SK-MEL-5 (cell line): Measurements from ENCODE around the gene PCBP3. TPM values are rescaled to one million over a fixed set of nuclear protein-coding genes. Genes with fewer than 3 reads are reported as not detected.
"Not testable (repeated sequence)": the region's sequence is repeated elsewhere in the genome, so short reads cannot be mapped to it uniquely, and the experiment has no call there.

Source experiments
- DNase-seq: peaks from one replicate; pipeline ENCODE4 v3.0.0-alpha.2; 2016; ENCODE audit warnings: low read depth, low spot score
- in situ Hi-C: cut with HindIII; loops from 2 replicates; pipeline ENCODE4 v1.10.0; 2016; ENCODE audit warnings: low sequenced_read_pairs, high pct_unique_total_duplicates, low pct_unique_long_range_greater_than_20kb
- total RNA-seq: library from RNA; depleted of rRNA; stranded (reverse); fragments of >200 nt; shearing (Covaris generic); gene quantifications from 2 replicates; pipeline ENCODE4 v1.2.3, GENCODE V29; 2014

The PCBP3 gene
- total RNA-seq, 1 experiment from 2014 or later: not detected

GRCh38 chr21:45611296-45611695, 32.2 kb upstream of the PCBP3 start:
- no peak for DNase-seq
- in situ Hi-C loops: no loop called here

GRCh38 chr21:45611939-45612664, 31.4 kb upstream of the PCBP3 start:
- in situ Hi-C loops: no loop called here
- DNase-seq: no peak

- in situ Hi-C loops, DNase-seq: not testable (repeated sequence)
Measured at GRCh38 chr21:45612665-45613019, 30.9 kb upstream of the PCBP3 start.

DNA sequence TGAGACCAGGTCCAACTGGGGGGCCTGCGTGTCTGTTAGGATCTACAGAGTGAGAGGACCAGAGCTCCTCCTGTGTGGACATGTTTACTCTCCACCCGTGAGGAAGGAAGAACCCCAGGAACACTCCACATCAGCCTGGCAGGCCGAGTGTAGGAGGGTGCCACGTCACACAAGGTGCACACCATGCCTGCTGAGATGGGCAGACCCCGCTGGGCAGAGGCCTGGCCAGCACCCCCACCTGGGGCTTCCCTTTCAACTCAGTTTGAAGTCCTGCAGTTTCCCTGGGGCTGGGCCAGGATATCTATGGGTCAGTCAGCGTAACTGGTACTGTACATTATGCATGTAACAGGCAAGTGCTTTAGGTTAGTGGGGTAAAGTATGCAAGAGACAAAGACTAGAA, 30.1 kb upstream of the PCBP3 start:
- no peak for DNase-seq
- in situ Hi-C loops: no loop called here

DNA sequence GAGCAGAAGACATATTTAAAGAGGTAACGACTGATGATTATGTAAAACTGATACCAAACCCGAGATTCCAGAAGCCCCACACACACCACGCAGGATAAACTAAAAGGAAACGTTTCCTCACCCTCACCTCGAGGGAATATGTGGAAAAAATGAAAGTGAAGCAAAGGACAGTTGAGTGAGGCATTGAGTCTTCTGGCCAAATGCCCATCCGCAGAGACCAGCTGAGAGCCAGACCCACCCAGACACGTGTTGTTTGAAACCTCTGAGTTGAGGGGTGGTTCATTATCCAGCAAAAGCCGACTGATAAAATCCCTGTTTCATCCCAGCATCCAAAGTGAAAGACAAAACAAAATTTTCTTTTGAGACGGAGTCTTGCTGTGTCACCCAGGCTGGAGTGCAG, 29.6 kb upstream of the PCBP3 start:
- no peak for DNase-seq
- in situ Hi-C loops: no loop called here

- in situ Hi-C loops: no loop called here
- DNase-seq: no peak
Measured at GRCh38 chr21:45615145-45615711, 28.3 kb upstream of the PCBP3 start.

- no peak for DNase-seq
- in situ Hi-C loops: no loop called here
Measured at GRCh38 chr21:45617021-45617921, 26.3 kb upstream of the PCBP3 start.

GRCh38 chr21:45618287-45618686, 25.2 kb upstream of the PCBP3 start:
- no peak for DNase-seq
- in situ Hi-C loops: no loop called here

DNA sequence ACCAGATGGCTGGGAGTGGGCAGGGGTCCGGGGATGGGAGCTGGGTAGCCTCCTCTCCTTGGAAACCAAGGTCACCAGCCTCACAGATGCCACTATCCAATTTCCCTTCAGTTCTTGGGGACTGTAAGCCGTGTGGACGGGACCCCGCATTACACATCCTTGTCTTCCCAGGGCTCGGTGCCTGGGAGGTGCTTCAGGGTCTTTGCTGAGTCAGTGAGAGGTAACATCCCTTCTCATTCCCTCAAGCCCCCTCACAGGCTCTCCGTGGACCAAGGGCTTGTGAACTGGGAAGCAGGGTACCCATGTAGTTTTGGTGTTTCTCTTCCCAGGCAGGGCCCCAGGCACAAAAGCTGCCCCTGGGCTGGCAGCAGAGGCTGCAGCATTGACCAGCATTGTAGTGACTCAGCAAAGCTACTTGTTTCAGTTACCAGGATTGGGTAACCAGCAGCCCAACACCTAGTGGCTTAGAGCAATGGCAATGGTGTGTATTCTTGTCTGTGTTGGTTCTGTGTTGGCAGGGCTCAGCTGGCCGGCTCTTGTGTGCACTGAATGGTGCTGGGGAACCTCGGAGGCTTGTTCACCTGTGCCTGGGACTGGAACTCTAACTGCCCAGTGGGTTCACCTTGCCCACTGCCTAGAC, 24.6 kb upstream of the PCBP3 start:
- in situ Hi-C loops: no loop called here
- DNase-seq: no peak

GRCh38 chr21:45620201-45620923, 23.2 kb upstream of the PCBP3 start:
- in situ Hi-C loops: no loop called here
- no peak for DNase-seq

DNA sequence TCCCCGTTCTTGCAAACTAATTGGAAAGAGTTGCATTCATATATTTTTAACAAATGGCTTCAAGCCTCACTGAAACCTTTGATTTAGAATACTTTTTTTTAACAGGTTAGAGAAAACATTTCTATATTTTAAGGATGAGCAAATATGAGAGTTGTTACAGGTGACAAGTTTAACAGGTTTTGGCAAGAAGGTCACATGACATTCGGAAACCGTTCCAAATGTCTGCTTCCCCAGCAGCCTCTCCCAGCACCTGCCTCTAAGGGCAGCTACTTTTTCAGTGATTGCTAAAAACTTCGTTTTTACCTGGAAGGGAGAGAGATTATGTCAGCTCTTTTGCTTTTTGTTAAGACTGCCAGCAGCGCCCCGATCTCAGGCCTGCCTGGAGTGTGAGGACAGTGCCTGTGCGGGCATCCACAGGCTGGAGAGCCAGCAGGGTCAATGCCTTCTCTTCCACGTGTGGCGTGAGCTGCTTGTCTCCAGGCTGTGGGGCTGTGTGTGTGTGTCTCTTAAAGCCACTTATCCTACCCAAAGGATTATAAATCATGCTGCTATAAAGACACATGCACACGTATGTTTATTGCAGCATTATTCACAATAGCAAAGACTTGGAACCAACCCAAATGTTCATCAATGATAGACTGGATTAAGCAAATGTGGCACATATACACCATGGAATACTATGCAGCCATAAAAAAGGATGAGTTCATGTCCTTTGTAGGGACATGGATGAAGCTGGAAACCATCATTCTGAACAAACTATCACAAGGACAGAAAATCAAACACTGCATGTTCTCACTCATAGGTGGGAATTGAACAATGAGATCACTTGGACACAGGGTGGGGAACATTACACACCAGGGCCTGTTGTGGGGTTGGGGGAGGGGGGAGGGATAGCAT, 21.8 kb upstream of the PCBP3 start:
- in situ Hi-C loops, DNase-seq: not testable (repeated sequence)

DNA sequence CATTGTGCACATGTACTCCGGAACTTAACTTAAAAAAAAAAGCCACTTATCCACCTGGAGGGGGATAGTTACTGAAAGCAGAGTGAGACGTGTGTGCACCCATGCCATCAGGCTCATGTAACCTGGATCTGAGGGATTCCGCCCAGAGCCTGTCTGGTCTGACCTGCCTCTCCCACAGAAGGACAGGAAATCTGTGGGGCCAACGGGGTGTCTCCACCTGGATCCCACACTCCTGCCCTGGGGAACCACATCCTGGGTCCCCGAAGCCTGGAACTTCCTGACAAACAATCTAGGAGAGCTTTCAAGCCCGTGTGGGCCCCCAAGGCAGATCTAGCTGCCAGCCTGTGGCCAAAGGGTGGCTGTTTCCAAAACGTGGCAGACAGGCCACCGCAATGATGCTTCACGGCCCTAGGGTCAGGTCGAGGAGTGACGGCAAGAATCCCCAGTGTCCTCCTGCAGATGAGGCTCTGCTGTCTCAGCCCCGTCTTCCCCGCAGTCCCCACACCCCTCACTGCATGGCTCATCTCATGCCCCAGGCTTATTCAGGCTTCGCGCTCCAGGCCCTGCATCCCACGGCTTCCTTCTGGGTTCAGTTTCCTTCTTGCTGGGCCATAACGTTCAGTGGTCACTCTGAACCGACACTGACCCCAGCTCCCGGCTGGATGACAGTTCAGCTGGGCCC, 21.0 kb upstream of the PCBP3 start:
- DNase-seq: no peak
- in situ Hi-C loops: no loop called here

GRCh38 chr21:45623436-45623835, 20.1 kb upstream of the PCBP3 start:
- DNase-seq: no peak
- in situ Hi-C loops: no loop called here

GRCh38 chr21:45626127-45626526, 17.4 kb upstream of the PCBP3 start:
- in situ Hi-C loops: not testable (repeated sequence)

GRCh38 chr21:45629046-45629981, 14.2 kb upstream of the PCBP3 start:
- DNase-seq: no peak
- in situ Hi-C loops: no loop called here

More at GRCh38 chr21:45626127-45626526, 17.4 kb upstream of the PCBP3 start:
- DNase-seq: not testable (repeated sequence)
